ENCODE data around the gene S100A13.

The S100A13 gene

GRCh38 chr1:153629971-153630370 is 2.7 kb upstream of the S100A13 start:
- H2AFZ ChIP-seq (ENCODE audit: low read length), result no peak overlapping the region
- peaks cover 2% of the 10 kb centered on the region; the same call in 1 of the 2 replicates for H3K79me2 ChIP-seq (ENCODE audit: insufficient read depth, low read length)
- no peaks in the 10 kb centered on the region for H4K20me1 ChIP-seq (ENCODE audit: insufficient read depth, low read length)
- no peak overlapping the region for H3K4me3 ChIP-seq (ENCODE audit: low read depth, low read length, poor library complexity, severe bottlenecking)
- H3K9me2 ChIP-seq (ENCODE audit: low read depth, low read length), result no peaks in the 10 kb centered on the region
- no peaks in the 10 kb centered on the region for H3K9me3 ChIP-seq (ENCODE audit: low read length)
- H3K4me2 ChIP-seq (ENCODE audit: low read length), result no peak overlapping the region
- TF ChIP-seq EZH2 (IDR thresholded peaks at IDR 0.05; ENCODE audit: borderline replicate concordance, low read length), result no peak
- no peak for TF ChIP-seq CTCF (IDR thresholded peaks at IDR 0.05; ENCODE audit: low read length)
- no peak overlapping the region for H3K9ac ChIP-seq (ENCODE audit: low read length)
- H3F3A ChIP-seq (ENCODE audit: insufficient read depth, low read length), result no peaks in the 10 kb centered on the region
- H3K36me3 ChIP-seq (ENCODE audit: insufficient read depth, low read length), result 0 out of 2 replicates have a peak, but pooled peaks cover 3% of the 10 kb centered on the region
- H3K27ac ChIP-seq (ENCODE audit: low read depth, low read length, poor library complexity, severe bottlenecking), result no peak overlapping the region
- H3K27me3 ChIP-seq (ENCODE audit: insufficient read depth, low read length), result no peaks in the 10 kb centered on the region
- peaks cover 19% of the 10 kb centered on the region for H3K4me1 ChIP-seq (ENCODE audit: insufficient read depth, low read length, severe bottlenecking)

- H3K9me3 ChIP-seq (ENCODE audit: low read length), result no peaks in the 10 kb centered on the region
- H3K27me3 ChIP-seq (ENCODE audit: insufficient read depth, low read length), result no peaks in the 10 kb centered on the region
- no peak overlapping the region for H3K4me2 ChIP-seq (ENCODE audit: low read length)
- H3K9me2 ChIP-seq (ENCODE audit: low read depth, low read length), result no peaks in the 10 kb centered on the region
- H3K4me3 ChIP-seq (ENCODE audit: low read depth, low read length, poor library complexity, severe bottlenecking), result no peak overlapping the region
- TF ChIP-seq EZH2 (IDR thresholded peaks at IDR 0.05; ENCODE audit: borderline replicate concordance, low read length), result no peak
- TF ChIP-seq CTCF (IDR thresholded peaks at IDR 0.05; ENCODE audit: low read length), result no peak
- 0 out of 2 replicates have a peak, but pooled peaks cover 3% of the 10 kb centered on the region for H3K36me3 ChIP-seq (ENCODE audit: insufficient read depth, low read length)
- H4K20me1 ChIP-seq (ENCODE audit: insufficient read depth, low read length), result no peaks in the 10 kb centered on the region
- H3K9ac ChIP-seq (ENCODE audit: low read length), result no peak overlapping the region
- no peaks in the 10 kb centered on the region for H3K79me2 ChIP-seq (ENCODE audit: insufficient read depth, low read length)
- no peak overlapping the region for H2AFZ ChIP-seq (ENCODE audit: low read length)
- H3F3A ChIP-seq (ENCODE audit: insufficient read depth, low read length), result no peaks in the 10 kb centered on the region
- H3K4me1 ChIP-seq (ENCODE audit: insufficient read depth, low read length, severe bottlenecking), result peaks cover 19% of the 10 kb centered on the region
- H3K27ac ChIP-seq (ENCODE audit: low read depth, low read length, poor library complexity, severe bottlenecking), result no peak overlapping the region
These were observed 2.0 kb upstream of the S100A13 start for GRCh38 chr1:153629343-153629665.

GRCh38 chr1:153628638-153629342 is 1.5 kb upstream of the S100A13 start:
- Histone ChIP-seq H3K9me2 (ENCODE audit: low read depth, low read length) (no peaks in the 10 kb centered on the region), H3K4me3 (ENCODE audit: low read depth, low read length, poor library complexity, severe bottlenecking) (no peak overlapping the region)

More at GRCh38 chr1:153628638-153629342, 1.5 kb upstream of the S100A13 start:
- H4K20me1 ChIP-seq (ENCODE audit: insufficient read depth, low read length), result no peaks in the 10 kb centered on the region
- no peaks in the 10 kb centered on the region for H3F3A ChIP-seq (ENCODE audit: insufficient read depth, low read length)
- H2AFZ ChIP-seq (ENCODE audit: low read length), result no peak overlapping the region
- TF ChIP-seq EZH2 (IDR thresholded peaks at IDR 0.05; ENCODE audit: borderline replicate concordance, low read length) (no peak), CTCF (IDR thresholded peaks at IDR 0.05; ENCODE audit: low read length) (no peak)
- no peak overlapping the region for H3K9ac ChIP-seq (ENCODE audit: low read length)
- H3K27me3 ChIP-seq (ENCODE audit: insufficient read depth, low read length), result no peaks in the 10 kb centered on the region
- peaks cover 19% of the 10 kb centered on the region for H3K4me1 ChIP-seq (ENCODE audit: insufficient read depth, low read length, severe bottlenecking)
- H3K79me2 ChIP-seq (ENCODE audit: insufficient read depth, low read length), result no peaks in the 10 kb centered on the region
- H3K9me3 ChIP-seq (ENCODE audit: low read length), result no peaks in the 10 kb centered on the region
- no peak overlapping the region for H3K27ac ChIP-seq (ENCODE audit: low read depth, low read length, poor library complexity, severe bottlenecking)
- 0 out of 2 replicates have a peak, but pooled peaks cover 3% of the 10 kb centered on the region for H3K36me3 ChIP-seq (ENCODE audit: insufficient read depth, low read length)
- no peak overlapping the region for H3K4me2 ChIP-seq (ENCODE audit: low read length)

Data from OCI-LY1 (cell line).